KMS-11 (cell line): Measurements from ENCODE around the gene ATXN10.

Experiments used
- H2AFZ ChIP-seq: fragments of 200-600 bp; sonication (generic); 2 replicates; pipeline ENCODE4 v1.6.1; 2016; ENCODE audit warnings: antibody characterized with exemption, mixed run types, low read depth
- H3K27ac ChIP-seq: fragments of 200-600 bp; sonication (generic); 2 replicates; pipeline ENCODE4 v1.6.1; 2016; ENCODE audit warnings: mild to moderate bottlenecking, mixed run types
- H3K27me3 ChIP-seq: fragments of 200-600 bp; sonication (generic); 2 replicates; pipeline ENCODE4 v1.6.1; 2017; ENCODE audit warnings: mild to moderate bottlenecking, low read depth, mixed run types, moderate library complexity; ENCODE audit not compliant: insufficient read depth
- H3K36me3 ChIP-seq: fragments of 200-600 bp; sonication (generic); 2 replicates; pipeline ENCODE4 v1.6.1; 2017; ENCODE audit warnings: mild to moderate bottlenecking, mixed run types; ENCODE audit not compliant: insufficient read depth
- H3K4me1 ChIP-seq: fragments of 200-600 bp; sonication (generic); 2 replicates; pipeline ENCODE4 v1.6.1; 2016; ENCODE audit warnings: mild to moderate bottlenecking, low read depth, mixed run types; ENCODE audit not compliant: poor library complexity, severe bottlenecking
- H3K4me2 ChIP-seq: fragments of 200-600 bp; sonication (generic); 2 replicates; pipeline ENCODE4 v1.7.0; 2016; ENCODE audit warnings: mild to moderate bottlenecking, mixed run types
- H3K4me3 ChIP-seq: fragments of 200-600 bp; sonication (generic); IDR thresholded peaks from 2 replicates; pipeline ENCODE4 v1.6.1; 2017; ENCODE audit warnings: low read depth, low read length, mixed read lengths; ENCODE audit not compliant: insufficient read depth
- H3K79me2 ChIP-seq: fragments of 200-600 bp; sonication (generic); 2 replicates; pipeline ENCODE4 v1.6.1; 2016; ENCODE audit warnings: low read depth, mixed run types; ENCODE audit not compliant: insufficient read depth
- H3K9ac ChIP-seq: fragments of 200-600 bp; sonication (generic); 2 replicates; pipeline ENCODE4 v1.6.1; 2016; ENCODE audit warnings: mild to moderate bottlenecking, mixed run types
- H4K20me1 ChIP-seq: fragments of 200-600 bp; sonication (generic); 2 replicates; pipeline ENCODE4 v1.6.1; 2016; ENCODE audit warnings: mild to moderate bottlenecking, mixed run types; ENCODE audit not compliant: insufficient read depth
- CTCF ChIP-seq: fragments of 200-600 bp; sonication (generic); conservative IDR thresholded peaks from 2 replicates; pipeline ENCODE4 v1.6.1; 2017; ENCODE audit warnings: low read depth, mild to moderate bottlenecking, antibody characterized with exemption, low read length, moderate library complexity, mixed read lengths

ATXN10 gene

GRCh38 chr22:45888221-45889092, 216.8 kb downstream of the ATXN10 start:
- Histone ChIP-seq H3K27ac (no peak overlapping the region), H3K4me3 (no peak overlapping the region), H4K20me1 (no peaks in the 10 kb centered on the region), H3K9ac (no peak overlapping the region), H3K36me3 (no peaks in the 10 kb centered on the region), H2AFZ (no peak overlapping the region), H3K27me3 (peaks cover 26% of the 10 kb centered on the region), H3K79me2 (no peaks in the 10 kb centered on the region), H3K4me1 (no peaks in the 10 kb centered on the region), H3K4me2 (no peak overlapping the region)
- TF ChIP-seq CTCF, result no peak

- Histone ChIP-seq H3K4me3 (no peak overlapping the region), H3K4me2 (no peak overlapping the region)
Measured at GRCh38 chr22:45889093-45889538, 217.5 kb downstream of the ATXN10 start.

GRCh38 chr22:45889539-45890350, 218.1 kb downstream of the ATXN10 start:
- no peaks in the 10 kb centered on the region for H4K20me1 ChIP-seq
- H3K27me3 ChIP-seq, result peaks cover 26% of the 10 kb centered on the region; the same call in 1 of the 2 replicates
- no peaks in the 10 kb centered on the region for H3K36me3 ChIP-seq
- no peaks in the 10 kb centered on the region for H3K79me2 ChIP-seq
- no peaks in the 10 kb centered on the region for H3K4me1 ChIP-seq
- no peak overlapping the region for H3K27ac ChIP-seq
- H2AFZ ChIP-seq, result no peak overlapping the region
- no peak overlapping the region for H3K9ac ChIP-seq
- H3K4me3 ChIP-seq, result no peak overlapping the region
- no peak overlapping the region for H3K4me2 ChIP-seq
- TF ChIP-seq CTCF, result no peak

More at GRCh38 chr22:45889093-45889538, 217.5 kb downstream of the ATXN10 start:
- TF ChIP-seq CTCF, result no peak
- Histone ChIP-seq H3K27ac (no peak overlapping the region), H3K36me3 (no peaks in the 10 kb centered on the region), H3K9ac (no peak overlapping the region), H2AFZ (no peak overlapping the region), H4K20me1 (no peaks in the 10 kb centered on the region), H3K79me2 (no peaks in the 10 kb centered on the region), H3K4me1 (no peaks in the 10 kb centered on the region), H3K27me3 (peaks cover 26% of the 10 kb centered on the region; the same call in 1 of the 2 replicates)

GRCh38 chr22:45890351-45890635, 218.7 kb downstream of the ATXN10 start:
- peaks cover 28% of the 10 kb centered on the region; the same call in 1 of the 2 replicates for H3K27me3 ChIP-seq
- no peak for TF ChIP-seq CTCF
- no peak overlapping the region for H3K27ac ChIP-seq
- H3K4me2 ChIP-seq, result no peak overlapping the region
- H4K20me1 ChIP-seq, result no peaks in the 10 kb centered on the region
- H2AFZ ChIP-seq, result no peak overlapping the region
- H3K36me3 ChIP-seq, result no peaks in the 10 kb centered on the region
- no peak overlapping the region for H3K4me3 ChIP-seq
- H3K4me1 ChIP-seq, result no peaks in the 10 kb centered on the region
- H3K9ac ChIP-seq, result no peak overlapping the region
- H3K79me2 ChIP-seq, result no peaks in the 10 kb centered on the region
